Thyroid gland (tissue), 4 donors: Measurements from ENCODE around the gene GRK1. TPM values are rescaled to one million over a fixed set of nuclear protein-coding genes. Genes with fewer than 3 reads are reported as not detected.

Experiments used
- DNase-seq, 2 donors: peaks; one replicate each; pipeline ENCODE4 v3.0.0-alpha.2; 2019
- H3K27ac ChIP-seq, 3 donors: fragments of 200-600 bp; sonication (generic); 1 replicate in 2 of 3; 2 replicates in 1 of 3; pipeline ENCODE4 v1.5.1; 2016 to 2019; ENCODE audit warnings: mild to moderate bottlenecking in 1 of 3, moderate library complexity in 1 of 3
- H3K27me3 ChIP-seq: fragments of 200-600 bp; sonication (generic); one replicate; pipeline ENCODE4 v1.5.1; 2019
- H3K36me3 ChIP-seq, 2 donors: fragments of 200-600 bp; sonication (generic); one replicate each; pipeline ENCODE4 v1.5.1; 2016 to 2019
- H3K4me1 ChIP-seq, 2 donors: fragments of 200-600 bp; sonication (generic); one replicate each; pipeline ENCODE4 v1.5.1; 2017 to 2019
- H3K4me3 ChIP-seq, 3 donors: fragments of 200-600 bp; sonication (generic); replicated peaks in 1 of 3; 1 replicate in 2 of 3; 2 replicates in 1 of 3; pipeline ENCODE4 v1.5.1; 2016; ENCODE audit warnings: mild to moderate bottlenecking in 1 of 3
- H3K9me3 ChIP-seq: fragments of 200-600 bp; sonication (generic); one replicate; pipeline ENCODE4 v1.5.1; 2017
- CTCF ChIP-seq, 6 experiments: fragments of 200-600 bp in 3 of 6; fragments of 450-650 bp in 3 of 6; sonication (generic) in 3 of 6; IDR thresholded peaks; one replicate each; pipeline ENCODE4 v1.5.1; 2016 to 2019; ENCODE audit warnings: antibody characterized with exemption in 6 of 6, mild to moderate bottlenecking in 2 of 6, inconsistent platforms in 1 of 6, moderate library complexity in 1 of 6
- POLR2A ChIP-seq, 2 donors: fragments of 450-650 bp; IDR thresholded peaks; one replicate each; pipeline ENCODE4 v1.6.1; 2017; ENCODE audit warnings: antibody characterized with exemption in 2 of 2, mild to moderate bottlenecking in 2 of 2, moderate library complexity in 1 of 2
- WGBS, 2 donors: methylation state at CpG; one replicate each; pipeline ENCODE4 v1.1.5; 2017; 5-methylcytosine and 5-hydroxymethylcytosine counted together
- intact Hi-C: fragments of 100-400 bp; cut with DNase I; formaldehyde crosslinking; loops from one replicate; pipeline ENCODE4 v1.15.1; 2023
- total RNA-seq, 4 donors: library from RNA; depleted of rRNA; stranded (reverse); fragments of >200 nt; gene quantifications; one replicate each; pipeline ENCODE4 v1.2.3, GENCODE V29; 2016

The GRK1 gene
- total RNA-seq, 4 donors from 2014 or later, result 2.0 to 17.9 (median 2.7) TPM

- no peak for TF ChIP-seq CTCF (IDR thresholded peaks at IDR 0.05)
- TF ChIP-seq POLR2A (IDR thresholded peaks at IDR 0.05), result no peak
- WGBS, 2 donors, result 73 to 75% methylated on average over 16 to 20 of the region's 35 CpGs
These were observed 109.5 kb downstream of the GRK1 start for GRCh38 chr13:113776231-113777125.

GRCh38 chr13:113777311-113778260 lies 110.6 kb downstream of the GRK1 start:
- DNase-seq, result peak in 1 of 2 donors; percentile 15
- WGBS, 2 donors, result 36 to 48% methylated on average over 16 to 24 of the region's 29 CpGs
- no peaks in the 10 kb centered on the region for H3K4me1 ChIP-seq

More at GRCh38 chr13:113776231-113777125, 109.5 kb downstream of the GRK1 start:
- intact Hi-C loops, result no loop called here
- Histone ChIP-seq H3K4me1 (no peaks in the 10 kb centered on the region), H3K9me3 (no peaks in the 10 kb centered on the region), H3K27me3 (no peaks in the 10 kb centered on the region), H3K4me3 (no peak overlapping the region), H3K27ac (no peak overlapping the region), H3K36me3 (no peaks in the 10 kb centered on the region)
- DNase-seq, result no peak

GRCh38 chr13:113781571-113781970 lies 114.6 kb downstream of the GRK1 start:
- Histone ChIP-seq H3K27ac (no peak overlapping the region), H3K36me3 (no peaks in the 10 kb centered on the region), H3K4me3 (no peak overlapping the region), H3K9me3 (no peaks in the 10 kb centered on the region), H3K27me3 (no peaks in the 10 kb centered on the region), H3K4me1 (no peaks in the 10 kb centered on the region)
- WGBS, 2 donors, result 84 to 87% methylated on average over 2 of the region's 2 CpGs
- TF ChIP-seq CTCF (IDR thresholded peaks at IDR 0.05) (peak in 1 of 6 experiments; percentile 8), POLR2A (IDR thresholded peaks at IDR 0.05) (no peak)
- no peak for DNase-seq
- intact Hi-C loops, result no loop called here

More at GRCh38 chr13:113777311-113778260, 110.6 kb downstream of the GRK1 start:
- no peaks in the 10 kb centered on the region for H3K27me3 ChIP-seq
- no peak overlapping the region for H3K27ac ChIP-seq
- no peak overlapping the region for H3K4me3 ChIP-seq
- no peak for TF ChIP-seq CTCF (IDR thresholded peaks at IDR 0.05)
- no peak for TF ChIP-seq POLR2A (IDR thresholded peaks at IDR 0.05)
- intact Hi-C loops, result no loop called here
- H3K9me3 ChIP-seq, result no peaks in the 10 kb centered on the region
- no peaks in the 10 kb centered on the region for H3K36me3 ChIP-seq

- Histone ChIP-seq H3K9me3 (no peaks in the 10 kb centered on the region), H3K36me3 (no peaks in the 10 kb centered on the region), H3K27me3 (no peaks in the 10 kb centered on the region), H3K4me3 (no peak overlapping the region), H3K27ac (no peak overlapping the region), H3K4me1 (no peaks in the 10 kb centered on the region)
- no peak for TF ChIP-seq POLR2A (IDR thresholded peaks at IDR 0.05)
- no peak for TF ChIP-seq CTCF (IDR thresholded peaks at IDR 0.05)
- DNase-seq, result no peak
- intact Hi-C loops, result no loop called here
- WGBS, 2 donors, result 79% methylated on average over 13 to 14 of the region's 14 CpGs
These were observed 115.5 kb downstream of the GRK1 start for GRCh38 chr13:113782472-113782871.
